ENCODE measurements around the gene PCDHAC1. TPM values are rescaled to one million over a fixed set of nuclear protein-coding genes. Genes with fewer than 3 reads are reported as not detected.

Gene PCDHAC1
- total RNA-seq, 1 donor from 2014 or later, result 25.2 TPM

- Mint-ChIP-seq H3K27ac (ENCODE audit: unreplicated experiment) (no peak overlapping the region), H3K36me3 (ENCODE audit: unreplicated experiment) (no peaks in the 10 kb centered on the region), H3K4me1 (ENCODE audit: low read depth, unreplicated experiment) (peaks cover 13% of the 10 kb centered on the region), H3K9me3 (ENCODE audit: unreplicated experiment) (peaks cover 5% of the 10 kb centered on the region), H3K4me3 (ENCODE audit: unreplicated experiment) (peak overlapping the region; percentile 81), H3K27me3 (ENCODE audit: unreplicated experiment) (peaks cover 2% of the 10 kb centered on the region)
- no peak for DNase-seq
- no peak for TF ChIP-seq CTCF (IDR thresholded peaks at IDR 0.05; ENCODE audit: partially characterized antibody, unreplicated experiment)
Observed at GRCh38 chr5:140967226-140967893, 41.3 kb downstream of the PCDHAC1 start.

- no peaks in the 10 kb centered on the region for H3K36me3 Mint-ChIP-seq (ENCODE audit: unreplicated experiment)
- no peak overlapping the region for H3K27ac Mint-ChIP-seq (ENCODE audit: unreplicated experiment)
- peaks cover 2% of the 10 kb centered on the region for H3K27me3 Mint-ChIP-seq (ENCODE audit: unreplicated experiment)
- no peak for TF ChIP-seq CTCF (IDR thresholded peaks at IDR 0.05; ENCODE audit: partially characterized antibody, unreplicated experiment)
- DNase-seq, result no peak
- no peak overlapping the region for H3K4me3 Mint-ChIP-seq (ENCODE audit: unreplicated experiment)
- H3K4me1 Mint-ChIP-seq (ENCODE audit: low read depth, unreplicated experiment), result peaks cover 7% of the 10 kb centered on the region
- H3K9me3 Mint-ChIP-seq (ENCODE audit: unreplicated experiment), result peaks cover 4% of the 10 kb centered on the region
Observed at GRCh38 chr5:140969880-140970279, 43.8 kb downstream of the PCDHAC1 start.

- Mint-ChIP-seq H3K27me3 (ENCODE audit: unreplicated experiment) (no peaks in the 10 kb centered on the region), H3K9me3 (ENCODE audit: unreplicated experiment) (peaks cover 1% of the 10 kb centered on the region), H3K27ac (ENCODE audit: unreplicated experiment) (no peak overlapping the region), H3K36me3 (ENCODE audit: unreplicated experiment) (no peaks in the 10 kb centered on the region), H3K4me1 (ENCODE audit: low read depth, unreplicated experiment) (peaks cover 14% of the 10 kb centered on the region), H3K4me3 (ENCODE audit: unreplicated experiment) (no peak overlapping the region)
- no peak for DNase-seq
- TF ChIP-seq CTCF (IDR thresholded peaks at IDR 0.05; ENCODE audit: partially characterized antibody, unreplicated experiment), result no peak
Observed at GRCh38 chr5:140973550-140973949, 47.5 kb downstream of the PCDHAC1 start.

GRCh38 chr5:140977003-140977402 is 50.9 kb downstream of the PCDHAC1 start:
- TF ChIP-seq CTCF (IDR thresholded peaks at IDR 0.05; ENCODE audit: partially characterized antibody, unreplicated experiment), result no peak
- Mint-ChIP-seq H3K4me1 (ENCODE audit: low read depth, unreplicated experiment) (peaks cover 19% of the 10 kb centered on the region), H3K9me3 (ENCODE audit: unreplicated experiment) (peaks cover 1% of the 10 kb centered on the region), H3K27me3 (ENCODE audit: unreplicated experiment) (no peaks in the 10 kb centered on the region), H3K27ac (ENCODE audit: unreplicated experiment) (no peak overlapping the region), H3K4me3 (ENCODE audit: unreplicated experiment) (no peak overlapping the region), H3K36me3 (ENCODE audit: unreplicated experiment) (no peaks in the 10 kb centered on the region)
- no peak for DNase-seq

- DNase-seq, result no peak
Observed at GRCh38 chr5:140978260-140978659, 52.2 kb downstream of the PCDHAC1 start.

More at GRCh38 chr5:140978260-140978659, 52.2 kb downstream of the PCDHAC1 start:
- Mint-ChIP-seq H3K36me3 (ENCODE audit: unreplicated experiment) (no peaks in the 10 kb centered on the region), H3K4me3 (ENCODE audit: unreplicated experiment) (no peak overlapping the region), H3K9me3 (ENCODE audit: unreplicated experiment) (peaks cover 1% of the 10 kb centered on the region), H3K27ac (ENCODE audit: unreplicated experiment) (no peak overlapping the region), H3K27me3 (ENCODE audit: unreplicated experiment) (no peaks in the 10 kb centered on the region), H3K4me1 (ENCODE audit: low read depth, unreplicated experiment) (peaks cover 19% of the 10 kb centered on the region)
- no peak for TF ChIP-seq CTCF (IDR thresholded peaks at IDR 0.05; ENCODE audit: partially characterized antibody, unreplicated experiment)
